Effector memory CD8-positive, alpha-beta T cell (primary cell): ENCODE results near the gene TIAM2.
"Not testable (repeated sequence)": the region's sequence is repeated elsewhere in the genome, so short reads cannot be mapped to it uniquely, and the experiment has no call there.

Experiments used
- ATAC-seq: fragments of 150-1000 bp; cut with Tn5 transposase; replicated peaks from 2 replicates; pipeline ENCODE4 v1.10.0; 2021; ENCODE audit warnings: mild to moderate bottlenecking, moderate library complexity
- DNase-seq, 3 experiments: peaks; one replicate each; pipeline ENCODE4 v3.0.0; 2021
- H3K27ac Mint-ChIP-seq, 2 donors: one replicate each; pipeline ENCODE4 v1.8.0; 2022; ENCODE audit warnings: mild to moderate bottlenecking in 2 of 2, mixed read lengths in 2 of 2, moderate library complexity in 2 of 2
- H3K27me3 Mint-ChIP-seq, 2 donors: one replicate each; pipeline ENCODE4 v1.8.0; 2022; ENCODE audit warnings: mixed read lengths in 2 of 2
- H3K36me3 Mint-ChIP-seq: one replicate; pipeline ENCODE4 v1.8.0; 2022; ENCODE audit warnings: mild to moderate bottlenecking, moderate library complexity, mixed read lengths; ENCODE audit not compliant: insufficient read depth
- H3K4me1 Mint-ChIP-seq, 2 donors: one replicate each; pipeline ENCODE4 v1.8.0; 2022; ENCODE audit warnings: low read depth in 2 of 2, mixed read lengths in 2 of 2
- H3K4me3 Mint-ChIP-seq, 2 donors: one replicate each; pipeline ENCODE4 v1.8.0; 2022; ENCODE audit warnings: mild to moderate bottlenecking in 2 of 2, mixed read lengths in 2 of 2, moderate library complexity in 2 of 2
- H3K9me3 Mint-ChIP-seq, 2 donors: one replicate each; pipeline ENCODE4 v1.8.0; 2022; ENCODE audit warnings: mixed read lengths in 2 of 2

The TIAM2 gene

GRCh38 chr6:155089746-155090145 is 94.6 kb downstream of the TIAM2 start:
- Mint-ChIP-seq H3K27ac (no peak overlapping the region), H3K4me3 (no peak overlapping the region), H3K27me3 (no peaks in the 10 kb centered on the region), H3K36me3 (no peaks in the 10 kb centered on the region), H3K9me3 (no peaks in the 10 kb centered on the region), H3K4me1 (peaks cover 0 to 8% of the 10 kb centered on the region in 2 donors)
- DNase-seq = no peak
- no peak for ATAC-seq

GRCh38 chr6:155090166-155090565 is 95.1 kb downstream of the TIAM2 start:
- Mint-ChIP-seq H3K27ac (no peak overlapping the region), H3K36me3 (no peaks in the 10 kb centered on the region), H3K4me3 (no peak overlapping the region), H3K4me1 (peaks cover 0 to 8% of the 10 kb centered on the region in 2 donors), H3K27me3 (no peaks in the 10 kb centered on the region), H3K9me3 (no peaks in the 10 kb centered on the region)
- ATAC-seq (no peak), DNase-seq (no peak)

GRCh38 chr6:155091756-155092155 is 96.6 kb downstream of the TIAM2 start:
- peaks cover 0 to 8% of the 10 kb centered on the region in 2 donors for H3K4me1 Mint-ChIP-seq
- H3K27me3 Mint-ChIP-seq = no peaks in the 10 kb centered on the region
- no peak for ATAC-seq
- no peak for DNase-seq
- no peak overlapping the region for H3K27ac Mint-ChIP-seq
- H3K4me3 Mint-ChIP-seq = no peak overlapping the region
- no peaks in the 10 kb centered on the region for H3K9me3 Mint-ChIP-seq
- no peaks in the 10 kb centered on the region for H3K36me3 Mint-ChIP-seq

- no peaks in the 10 kb centered on the region for H3K27me3 Mint-ChIP-seq
- DNase-seq (peak in 2 of 3 experiments; percentile 2 to 30), ATAC-seq (peak; percentile 97)
- peaks cover 0 to 8% of the 10 kb centered on the region in 2 donors for H3K4me1 Mint-ChIP-seq
- no peaks in the 10 kb centered on the region for H3K36me3 Mint-ChIP-seq
- H3K27ac Mint-ChIP-seq = no peak overlapping the region
- no peak overlapping the region for H3K4me3 Mint-ChIP-seq
- no peaks in the 10 kb centered on the region for H3K9me3 Mint-ChIP-seq
Observed at GRCh38 chr6:155093430-155093829, 98.3 kb downstream of the TIAM2 start.

- H3K4me3 Mint-ChIP-seq = no peak overlapping the region
- no peak for DNase-seq
- no peak for ATAC-seq
- no peaks in the 10 kb centered on the region for H3K9me3 Mint-ChIP-seq
- H3K27me3 Mint-ChIP-seq = no peaks in the 10 kb centered on the region
- H3K27ac Mint-ChIP-seq = no peak overlapping the region
- no peaks in the 10 kb centered on the region for H3K4me1 Mint-ChIP-seq
- H3K36me3 Mint-ChIP-seq = no peaks in the 10 kb centered on the region
Observed at GRCh38 chr6:155100087-155100486, 105.0 kb downstream of the TIAM2 start.

GRCh38 chr6:155100591-155100990 is 105.5 kb downstream of the TIAM2 start:
- no peak for ATAC-seq
- no peaks in the 10 kb centered on the region for H3K4me1 Mint-ChIP-seq
- no peaks in the 10 kb centered on the region for H3K9me3 Mint-ChIP-seq
- no peaks in the 10 kb centered on the region for H3K36me3 Mint-ChIP-seq
- H3K4me3 Mint-ChIP-seq = no peak overlapping the region
- DNase-seq = no peak
- H3K27me3 Mint-ChIP-seq = no peaks in the 10 kb centered on the region
- no peak overlapping the region for H3K27ac Mint-ChIP-seq

- not testable (repeated sequence) for H3K4me3 Mint-ChIP-seq, H3K4me1 Mint-ChIP-seq, ATAC-seq, H3K36me3 Mint-ChIP-seq, H3K9me3 Mint-ChIP-seq, DNase-seq
- peaks cover 5 to 17% of the 10 kb centered on the region in 2 donors for H3K27me3 Mint-ChIP-seq
- H3K27ac Mint-ChIP-seq = peak overlapping the region in 1 of 2 donors; percentile 22
Observed at GRCh38 chr6:155103083-155103645, 108.0 kb downstream of the TIAM2 start.

- no peaks in the 10 kb centered on the region for H3K36me3 Mint-ChIP-seq
- H3K9me3 Mint-ChIP-seq = no peaks in the 10 kb centered on the region
- peak overlapping the region in 1 of 2 donors; percentile 22 for H3K27ac Mint-ChIP-seq
- no peak overlapping the region for H3K4me3 Mint-ChIP-seq
- peak; percentile 56 for ATAC-seq
- DNase-seq = no peak
- H3K4me1 Mint-ChIP-seq = peaks cover 0 to 3% of the 10 kb centered on the region in 2 donors
- H3K27me3 Mint-ChIP-seq = peaks cover 5 to 18% of the 10 kb centered on the region in 2 donors
Observed at GRCh38 chr6:155103816-155104366, 108.8 kb downstream of the TIAM2 start.

GRCh38 chr6:155106456-155107115 is 111.5 kb downstream of the TIAM2 start:
- DNase-seq (no peak), ATAC-seq (no peak)
- H3K27ac Mint-ChIP-seq = no peak overlapping the region
- peaks cover 5 to 18% of the 10 kb centered on the region in 2 donors for H3K27me3 Mint-ChIP-seq
- no peaks in the 10 kb centered on the region for H3K36me3 Mint-ChIP-seq
- no peaks in the 10 kb centered on the region for H3K9me3 Mint-ChIP-seq
- H3K4me3 Mint-ChIP-seq = no peak overlapping the region
- H3K4me1 Mint-ChIP-seq = peaks cover 0 to 3% of the 10 kb centered on the region in 2 donors

GRCh38 chr6:155107432-155108069 is 112.4 kb downstream of the TIAM2 start:
- H3K36me3 Mint-ChIP-seq = no peaks in the 10 kb centered on the region
- ATAC-seq = no peak
- H3K9me3 Mint-ChIP-seq = no peaks in the 10 kb centered on the region
- no peak for DNase-seq
- peak overlapping the region; percentile 11 to 18 for H3K4me3 Mint-ChIP-seq
- peaks cover 0 to 3% of the 10 kb centered on the region in 2 donors for H3K4me1 Mint-ChIP-seq
- peaks cover 5 to 21% of the 10 kb centered on the region in 2 donors for H3K27me3 Mint-ChIP-seq
- H3K27ac Mint-ChIP-seq = peak overlapping the region in 1 of 2 donors; percentile 35

GRCh38 chr6:155108070-155108820 is 113.1 kb downstream of the TIAM2 start:
- Mint-ChIP-seq H3K27me3 (peaks cover 5 to 28% of the 10 kb centered on the region in 2 donors), H3K27ac (no peak overlapping the region), H3K9me3 (no peaks in the 10 kb centered on the region), H3K36me3 (no peaks in the 10 kb centered on the region), H3K4me3 (peak overlapping the region in 1 of 2 donors; percentile 18), H3K4me1 (peaks cover 0 to 3% of the 10 kb centered on the region in 2 donors)
- no peak for ATAC-seq
- no peak for DNase-seq

- H3K36me3 Mint-ChIP-seq = no peaks in the 10 kb centered on the region
- ATAC-seq = no peak
- no peak overlapping the region for H3K27ac Mint-ChIP-seq
- DNase-seq = no peak
- H3K9me3 Mint-ChIP-seq = no peaks in the 10 kb centered on the region
- H3K4me3 Mint-ChIP-seq = no peak overlapping the region
- peaks cover 0 to 3% of the 10 kb centered on the region in 2 donors for H3K4me1 Mint-ChIP-seq
- H3K27me3 Mint-ChIP-seq = peaks cover 5 to 30% of the 10 kb centered on the region in 2 donors
Observed at GRCh38 chr6:155110721-155111120, 115.6 kb downstream of the TIAM2 start.

GRCh38 chr6:155112757-155113156 is 117.6 kb downstream of the TIAM2 start:
- H3K4me1 Mint-ChIP-seq = peaks cover 0 to under 1% of the 10 kb centered on the region in 2 donors
- H3K36me3 Mint-ChIP-seq = no peaks in the 10 kb centered on the region
- no peaks in the 10 kb centered on the region for H3K9me3 Mint-ChIP-seq
- ATAC-seq (no peak), DNase-seq (no peak)
- no peak overlapping the region for H3K4me3 Mint-ChIP-seq
- H3K27me3 Mint-ChIP-seq = peaks cover 2 to 17% of the 10 kb centered on the region in 2 donors
- no peak overlapping the region for H3K27ac Mint-ChIP-seq
